ENCODE results near the gene GCK.

GRCh38 chr7:44150966-44151941 lies 38.0 kb downstream of the GCK start:
- TF ChIP-seq BACH2 (CRISPR knock-in tag; IDR thresholded peaks at IDR 0.05; ENCODE audit: borderline replicate concordance) = no peak
- TF ChIP-seq ZNF8 (CRISPR knock-in tag; IDR thresholded peaks at IDR 0.05) = no peak
- no peak for TF ChIP-seq CREB5 (CRISPR knock-in tag; IDR thresholded peaks at IDR 0.05; ENCODE audit: low read depth)
- no peak for TF ChIP-seq SNAI2 (CRISPR knock-in tag; IDR thresholded peaks at IDR 0.05)
